Fibroblast of skin of back (primary cell): Measurements from ENCODE around the gene TCIRG1.
"Not testable (repeated sequence)": the region's sequence is repeated elsewhere in the genome, so short reads cannot be mapped to it uniquely, and the experiment has no call there.

ENCODE experiments used
- DNase-seq: peaks from one replicate; pipeline ENCODE4 v3.0.0-alpha.2; 2013

The TCIRG1 gene

DNA sequence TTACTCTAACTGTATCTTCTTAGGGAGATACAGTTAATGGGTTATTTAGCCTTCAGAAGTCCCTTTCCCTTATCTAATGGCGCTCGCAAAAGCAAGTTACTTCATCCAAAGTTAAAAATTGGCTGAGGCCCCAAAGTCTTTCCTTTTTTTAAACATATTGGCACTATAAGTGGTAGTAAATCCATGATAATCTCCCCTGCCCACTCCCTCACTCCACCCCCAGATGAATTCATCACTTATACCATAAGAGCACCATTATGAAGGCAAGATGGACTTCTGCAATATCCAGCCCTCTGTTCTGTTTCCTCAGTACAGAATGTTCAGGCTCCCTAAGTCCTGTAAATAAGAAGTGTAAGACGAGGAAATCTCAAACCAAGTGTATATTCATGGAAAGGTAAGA is 44.7 kb downstream of the TCIRG1 start:
- DNase-seq, result no peak

DNA sequence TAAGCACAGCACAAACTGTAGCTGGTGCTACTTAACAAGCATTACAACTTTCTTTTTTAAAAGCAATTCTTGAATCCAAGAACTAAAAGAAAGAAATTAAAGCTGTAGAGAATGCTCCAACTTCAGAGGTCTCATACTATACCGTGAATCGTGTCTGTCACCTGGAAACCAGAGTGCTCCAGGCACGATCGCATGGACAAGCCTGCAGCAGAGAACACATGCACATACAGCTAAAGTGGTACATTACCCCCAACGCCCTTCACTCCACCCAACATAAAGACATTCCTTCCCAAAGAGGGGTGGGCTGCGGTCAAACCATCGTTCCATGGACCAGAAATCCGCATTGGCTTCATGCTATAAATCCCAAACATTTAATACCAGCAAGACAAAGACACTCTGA is 50.9 kb downstream of the TCIRG1 start:
- no peak for DNase-seq

DNA sequence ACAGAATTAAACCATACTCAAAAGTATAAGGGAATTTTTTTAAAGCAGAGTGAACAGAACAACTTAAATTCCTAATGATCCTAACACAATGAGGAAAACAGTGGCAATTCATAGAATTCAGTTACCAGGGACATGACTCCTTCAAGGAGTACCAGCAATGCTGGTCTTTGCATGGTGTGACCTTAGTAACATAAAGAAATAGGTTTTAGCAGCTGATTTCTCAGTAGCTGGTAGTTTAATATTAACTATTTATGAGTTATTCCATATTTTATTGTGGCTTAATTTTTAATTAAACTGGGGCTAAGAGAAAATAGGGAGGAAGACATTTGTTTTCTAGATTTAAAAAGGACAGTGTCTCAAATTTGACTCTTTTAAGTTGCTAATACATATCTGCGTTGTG is 51.5 kb downstream of the TCIRG1 start:
- no peak for DNase-seq

DNA sequence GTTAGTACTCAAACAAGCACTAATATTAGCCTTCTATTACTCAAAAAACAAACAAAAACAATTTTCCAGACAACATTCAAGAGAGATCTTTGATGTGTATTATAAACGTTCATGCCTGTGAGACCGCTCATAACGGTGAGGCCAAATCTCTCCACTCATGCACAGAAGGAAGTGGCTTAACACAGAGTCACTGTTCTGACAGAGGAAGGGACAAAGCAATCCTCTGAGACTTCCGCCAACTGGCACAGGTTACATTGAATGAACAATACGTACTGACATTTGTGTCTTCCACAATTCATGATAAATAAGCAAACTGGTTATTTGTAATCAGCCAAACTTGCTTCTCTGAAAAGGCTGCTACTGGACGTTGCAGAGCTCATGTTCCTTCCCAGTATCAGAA is 51.9 kb downstream of the TCIRG1 start:
- no peak for DNase-seq

DNA sequence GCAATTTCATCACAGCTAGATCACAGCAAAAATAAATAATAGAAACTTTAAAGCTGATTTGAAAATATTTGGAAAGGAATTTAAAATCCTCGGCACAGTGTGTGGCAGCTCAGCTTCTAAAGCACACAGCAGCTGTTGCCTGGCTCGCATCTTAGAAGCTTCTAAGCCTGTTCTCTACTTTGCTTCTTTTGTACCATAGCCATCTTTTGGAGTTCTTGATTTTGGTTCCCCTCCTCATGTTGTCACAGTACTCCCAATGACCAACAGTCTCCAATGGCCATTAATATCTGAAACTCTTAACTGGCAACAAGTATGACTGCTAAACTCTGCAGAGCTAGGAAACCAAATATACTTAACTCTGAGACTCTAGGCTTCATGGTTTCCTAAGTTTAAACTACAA is 53.6 kb downstream of the TCIRG1 start:
- DNase-seq, result no peak

DNA sequence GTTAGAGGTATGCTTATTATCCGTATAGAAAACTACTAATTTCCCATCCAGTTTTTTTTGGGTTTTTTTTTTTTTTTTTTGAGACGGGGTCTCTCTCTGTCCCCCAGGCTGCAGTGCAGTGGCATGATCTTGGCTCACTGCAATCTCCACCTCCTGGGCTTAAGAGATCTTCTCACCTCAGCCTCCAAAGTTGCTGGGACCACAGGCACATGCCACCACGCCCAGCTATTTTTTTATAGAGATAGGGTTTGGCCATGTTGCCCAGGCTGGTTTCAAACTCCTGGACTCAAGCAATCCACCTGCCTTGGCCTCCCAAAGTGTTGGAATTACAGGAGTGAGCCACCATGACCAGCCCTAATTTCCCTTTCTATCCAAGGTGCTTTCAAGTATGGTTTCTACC is 54.1 kb downstream of the TCIRG1 start:
- DNase-seq, result not testable (repeated sequence)

DNA sequence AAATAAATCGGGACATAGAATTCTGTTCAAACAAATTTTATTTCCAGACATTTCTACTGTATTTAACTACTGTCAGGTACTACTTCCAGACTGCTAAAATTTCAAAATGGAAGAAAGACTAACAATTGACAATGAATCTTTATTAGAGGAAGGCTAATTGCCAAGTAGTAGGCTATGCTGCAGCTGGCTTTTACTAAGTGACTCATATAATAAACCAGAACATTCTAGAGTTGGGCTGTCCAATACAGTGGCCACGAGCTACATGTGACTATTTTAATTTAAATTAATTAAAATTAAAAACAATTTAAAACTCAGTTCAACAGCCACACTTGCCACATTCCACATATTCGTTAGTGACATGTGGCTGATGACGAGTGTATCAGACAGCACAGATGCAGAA is 54.7 kb downstream of the TCIRG1 start:
- no peak for DNase-seq

DNA sequence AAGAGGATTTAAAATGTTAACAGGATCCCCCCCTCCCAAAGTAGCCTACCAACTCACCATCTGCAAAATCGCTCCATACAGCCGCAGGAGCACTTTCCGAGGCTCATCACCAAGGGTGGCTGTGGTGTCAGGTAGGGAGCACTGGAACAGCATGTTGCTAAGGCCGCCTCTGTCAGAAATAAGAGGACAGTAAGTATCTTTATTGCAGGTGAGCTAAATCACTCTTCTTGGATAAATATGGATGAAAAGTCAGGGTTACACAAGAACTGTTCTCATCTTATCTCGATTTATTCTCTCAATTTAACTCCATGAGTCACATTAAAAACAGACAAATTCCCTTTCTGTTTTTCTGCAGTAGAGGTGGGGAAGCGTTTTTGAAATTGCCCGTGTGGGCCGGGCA is 58.1 kb downstream of the TCIRG1 start:
- DNase-seq, result no peak

DNA sequence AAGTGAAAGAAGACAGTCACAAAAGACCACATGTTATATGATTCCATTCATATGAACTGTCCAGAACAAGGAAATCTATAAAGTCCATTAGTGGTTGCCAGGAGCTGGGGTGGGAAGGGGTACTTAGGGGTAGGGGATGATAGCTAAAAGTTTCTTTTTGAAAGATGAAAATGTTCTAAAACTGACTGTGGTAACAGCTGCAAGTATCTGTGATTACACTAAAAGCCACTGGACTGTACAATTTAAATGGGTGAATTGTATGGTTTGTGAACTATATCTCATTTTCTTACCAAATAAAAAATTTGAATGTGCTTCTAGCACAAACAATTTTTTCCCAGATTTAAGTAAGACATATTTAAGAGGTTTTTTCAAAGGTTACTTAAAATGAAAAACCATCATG is 60.2 kb downstream of the TCIRG1 start:
- DNase-seq, result no peak

DNA sequence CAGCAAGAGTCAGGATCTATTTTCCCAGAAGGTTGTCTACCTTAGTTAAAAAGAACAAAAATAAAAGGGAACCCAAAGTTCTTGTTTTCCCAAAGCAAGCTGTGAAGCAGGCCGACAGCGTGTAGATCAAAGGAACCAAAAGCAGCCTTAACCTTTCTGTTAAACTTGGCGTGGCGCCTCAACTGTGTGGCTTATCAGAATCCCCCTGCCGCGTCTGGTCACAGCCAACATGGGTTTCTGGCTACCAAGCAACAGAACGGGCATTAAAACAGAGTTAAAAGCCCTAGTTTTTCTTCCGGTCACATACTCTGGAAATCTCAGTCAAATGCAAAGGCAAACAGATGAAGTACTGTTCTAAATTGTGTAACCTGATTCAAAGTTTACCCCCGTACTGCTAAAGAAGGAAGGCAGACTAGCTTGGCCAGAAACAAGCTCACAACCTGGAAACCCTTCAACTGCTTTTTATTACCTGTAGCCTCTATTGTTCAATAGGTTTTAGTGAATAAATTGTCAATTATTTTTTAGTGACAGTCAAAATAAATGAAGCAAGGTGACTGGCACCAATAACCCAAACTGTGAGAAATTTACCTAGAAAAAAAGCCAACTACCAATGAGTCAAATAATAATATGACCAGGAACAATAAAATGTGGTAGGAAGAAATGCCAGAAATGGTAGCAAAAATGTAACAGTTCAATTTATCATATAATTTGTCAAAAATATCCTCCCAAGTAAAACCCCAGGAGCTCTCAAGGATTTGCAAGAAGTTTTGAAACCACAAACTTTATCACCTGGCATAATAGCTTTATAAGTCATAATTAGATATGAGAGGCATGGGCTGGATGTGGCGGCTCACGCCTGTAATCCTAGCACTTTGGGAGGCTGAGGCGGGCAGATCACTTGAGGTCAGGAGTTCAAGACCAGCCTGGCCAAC is 60.9 kb downstream of the TCIRG1 start:
- no peak for DNase-seq
